Spleen (tissue), 11 donors: ENCODE measurements around the gene WDR33. TPM values are rescaled to one million over a fixed set of nuclear protein-coding genes. Genes with fewer than 3 reads are reported as not detected.

Experiments used
- DNase-seq: peaks from one replicate; pipeline ENCODE4 v3.0.0-alpha.2; 2020
- H3K27ac ChIP-seq, 8 donors: fragments of 200-600 bp; sonication (generic) in 7 of 8; 1 replicate in 4 of 8; 2 replicates in 4 of 8; pipeline versions ENCODE4 v1.5.0 to v1.8.0; 2016 to 2021; ENCODE audit warnings: inconsistent platforms in 4 of 8, mild to moderate bottlenecking in 4 of 8, moderate library complexity in 1 of 8
- H3K27me3 ChIP-seq, 7 donors: fragments of 200-600 bp; sonication (generic) in 6 of 7; replicated peaks in 1 of 7; 1 replicate in 4 of 7; 2 replicates in 3 of 7; pipeline versions ENCODE4 v1.5.0 to v1.8.0; 2016 to 2021; ENCODE audit warnings: inconsistent platforms in 3 of 7, mild to moderate bottlenecking in 1 of 7
- H3K36me3 ChIP-seq, 6 donors: fragments of 200-600 bp; sonication (generic) in 5 of 6; 1 replicate in 4 of 6; 2 replicates in 2 of 6; pipeline versions ENCODE4 v1.5.0 to v1.8.0; 2016 to 2021; ENCODE audit warnings: inconsistent platforms in 2 of 6
- H3K4me1 ChIP-seq, 6 donors: fragments of 200-600 bp; sonication (generic) in 5 of 6; 1 replicate in 3 of 6; 2 replicates in 3 of 6; pipeline versions ENCODE4 v1.5.0 to v1.8.0; 2016 to 2021; ENCODE audit warnings: inconsistent platforms in 3 of 6
- H3K4me3 ChIP-seq, 8 donors: fragments of 200-600 bp; sonication (generic) in 7 of 8; 1 replicate in 4 of 8; 2 replicates in 4 of 8; pipeline versions ENCODE4 v1.5.0 to v1.8.0; 2016 to 2021; ENCODE audit warnings: inconsistent platforms in 4 of 8, mild to moderate bottlenecking in 4 of 8, moderate library complexity in 2 of 8
- H3K9me3 ChIP-seq, 8 donors: fragments of 200-600 bp; sonication (generic) in 7 of 8; 1 replicate in 4 of 8; 2 replicates in 4 of 8; pipeline versions ENCODE4 v1.5.0 to v1.8.0; 2016 to 2021; ENCODE audit warnings: inconsistent platforms in 4 of 8
- POLR2A ChIP-seq, 3 donors: fragments of 450-650 bp; IDR thresholded peaks; one replicate each; pipeline ENCODE4 v1.5.1; 2017; ENCODE audit warnings: antibody characterized with exemption in 3 of 3, mild to moderate bottlenecking in 1 of 3
- POLR2AphosphoS5 ChIP-seq, 3 donors: sonication (generic); formaldehyde crosslinking; IDR thresholded peaks; one replicate each; pipeline ENCODE4 v1.5.1; 2017; ENCODE audit warnings: antibody characterized with exemption in 3 of 3
- WGBS, 5 donors: extraction: QIAGEN DNeasy Blood & Tissue Kit in 3 of 5; methylation state at CpG; one replicate each; pipeline versions ENCODE4 v1.1.5 to v1.1.7; 2013 to 2018; 5-methylcytosine and 5-hydroxymethylcytosine counted together
- intact Hi-C: fragments of 100-400 bp; cut with DNase I; formaldehyde crosslinking; loops from one replicate; pipeline ENCODE4 v1.15.0; 2023; ENCODE audit warnings: low total_unique reads
- polyA plus RNA-seq, 3 donors: library from polyadenylated mRNA; stranded (reverse); fragments of 200-250 nt; gene quantifications; one replicate each; pipeline ENCODE4 v1.2.1, GENCODE V29; 2013
- small RNA-seq, 4 donors: library from RNA; depleted of rRNA; stranded (forward); fragments of <200 nt; gene quantifications; one replicate each; pipeline ENCODE3, GENCODE V24; 2016
- total RNA-seq, 7 donors: library from RNA; depleted of rRNA in 3 of 7; stranded (reverse); fragments of >200 nt in 3 of 7; fragmentation: NEBNext Ultra II Directional in 4 of 7; extraction: Animal tissue kit (Norgen Biotek cat#: 25700) in 4 of 7; gene quantifications; one replicate each; pipeline versions ENCODE4 v1.1.0 to v1.2.1, GENCODE V29; 2016 to 2021
- TF ChIP-seq, protein P1 (sequence below), 11 experiments: fragments of 200-600 bp in 7 of 11; fragments of 450-650 bp in 4 of 11; sonication (generic) in 4 of 11; IDR thresholded peaks in 8 of 11; conservative IDR thresholded peaks in 3 of 11; 1 replicate in 7 of 11; 2 replicates in 4 of 11; pipeline versions ENCODE4 v1.4.0 to v1.8.0; 2016 to 2021; ENCODE audit warnings: antibody characterized with exemption in 11 of 11, inconsistent platforms in 4 of 11, mild to moderate bottlenecking in 1 of 11
- donor health status: healthy with polysubstance abuse.
- donor health status: DM: no; HTN: no; CAD: no; lungs with moderate emphysema.
- donor health status: DM: no; HTN: no; CAD: no.
- donor health status: Bipolar disorder and iron deficiency.
- donor health status: healthy.
- donor health status: DM: no; HTN: no; CAD: no.
- donor health status: DM: yes; HTN: yes; CAD: no.

Gene WDR33
- total and polyA plus RNA-seq, 10 donors, result 15.4 to 85.3 (median 63.1) TPM

GRCh38 chr2:127653421-127654083, 157.4 kb downstream of the WDR33 start:
- Histone ChIP-seq H3K9me3 (no peaks in the 10 kb centered on the region), H3K27me3 (no peaks in the 10 kb centered on the region), H3K4me1 (peaks cover 14 to 95% (median 68%) of the 10 kb centered on the region in 6 donors), H3K36me3 (peaks cover 0 to 65% (median 0%) of the 10 kb centered on the region in 6 donors), H3K4me3 (no peak overlapping the region), H3K27ac (peak overlapping the region in 4 of 8 donors; percentile 39 to 87 (median 58))
- intact Hi-C loops, result no loop called here
- no peak for DNase-seq
- 77 to 82% (median 80%) methylated on average over 15 to 16 of the region's 16 CpGs for WGBS, 5 donors
- TF ChIP-seq POLR2A (IDR thresholded peaks at IDR 0.05) (no peak), POLR2AphosphoS5 (IDR thresholded peaks at IDR 0.05) (no peak)
- TF ChIP-seq, protein P1, sequence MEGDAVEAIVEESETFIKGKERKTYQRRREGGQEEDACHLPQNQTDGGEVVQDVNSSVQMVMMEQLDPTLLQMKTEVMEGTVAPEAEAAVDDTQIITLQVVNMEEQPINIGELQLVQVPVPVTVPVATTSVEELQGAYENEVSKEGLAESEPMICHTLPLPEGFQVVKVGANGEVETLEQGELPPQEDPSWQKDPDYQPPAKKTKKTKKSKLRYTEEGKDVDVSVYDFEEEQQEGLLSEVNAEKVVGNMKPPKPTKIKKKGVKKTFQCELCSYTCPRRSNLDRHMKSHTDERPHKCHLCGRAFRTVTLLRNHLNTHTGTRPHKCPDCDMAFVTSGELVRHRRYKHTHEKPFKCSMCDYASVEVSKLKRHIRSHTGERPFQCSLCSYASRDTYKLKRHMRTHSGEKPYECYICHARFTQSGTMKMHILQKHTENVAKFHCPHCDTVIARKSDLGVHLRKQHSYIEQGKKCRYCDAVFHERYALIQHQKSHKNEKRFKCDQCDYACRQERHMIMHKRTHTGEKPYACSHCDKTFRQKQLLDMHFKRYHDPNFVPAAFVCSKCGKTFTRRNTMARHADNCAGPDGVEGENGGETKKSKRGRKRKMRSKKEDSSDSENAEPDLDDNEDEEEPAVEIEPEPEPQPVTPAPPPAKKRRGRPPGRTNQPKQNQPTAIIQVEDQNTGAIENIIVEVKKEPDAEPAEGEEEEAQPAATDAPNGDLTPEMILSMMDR (IDR thresholded peaks at IDR 0.05 in 8 of 11, conservative IDR thresholded peaks at IDR 0.05 in 3 of 11), result no peak

DNA sequence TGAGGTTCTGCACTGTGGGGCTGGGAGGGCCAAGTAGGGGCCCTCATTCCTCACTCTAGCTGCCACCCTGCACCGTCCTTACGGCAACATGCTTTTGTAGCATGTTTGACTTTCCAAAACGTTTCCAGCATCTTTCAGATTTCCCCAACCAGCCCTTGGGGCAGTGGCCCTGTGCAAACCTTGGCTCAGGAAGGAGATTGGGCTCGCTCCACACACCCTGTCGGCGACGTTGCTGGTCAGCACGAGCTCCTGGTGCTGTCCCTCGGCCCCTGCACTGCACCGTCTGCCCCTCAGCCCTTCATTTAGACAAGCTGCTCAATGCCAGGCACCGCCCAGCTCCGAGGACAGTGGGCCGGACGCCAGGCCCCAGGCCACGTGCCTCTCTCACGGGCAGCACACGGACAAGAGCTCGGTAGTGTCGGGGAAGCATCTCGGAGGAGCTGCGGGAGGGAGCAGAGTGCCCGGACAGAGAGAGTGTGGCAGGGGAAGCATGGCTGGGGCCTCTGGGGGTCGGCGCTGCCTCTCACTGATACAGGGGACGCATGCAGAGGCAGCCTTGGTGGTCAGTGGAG, 158.1 kb downstream of the WDR33 start:
- intact Hi-C loops, result no loop called here
- H3K27me3 ChIP-seq, result no peaks in the 10 kb centered on the region
- TF ChIP-seq POLR2AphosphoS5 (IDR thresholded peaks at IDR 0.05), result peak in 2 of 3 donors; percentile 46 to 56
- no peak for TF ChIP-seq POLR2A (IDR thresholded peaks at IDR 0.05)
- DNase-seq, result peak; percentile 76
- no peaks in the 10 kb centered on the region for H3K9me3 ChIP-seq
- peaks cover 18 to 95% (median 71%) of the 10 kb centered on the region in 6 donors for H3K4me1 ChIP-seq
- H3K4me3 ChIP-seq, result no peak overlapping the region
- H3K36me3 ChIP-seq, result peaks cover 0 to 62% (median 0%) of the 10 kb centered on the region in 6 donors
- WGBS, 5 donors, result 70 to 81% (median 75%) methylated on average over 25 of the region's 25 CpGs
- peak overlapping the region in 6 of 8 donors; percentile 0 to 87 (median 44) for H3K27ac ChIP-seq

GRCh38 chr2:127651971-127652550, 158.9 kb downstream of the WDR33 start:
- 66 to 79% (median 71%) methylated on average over 13 to 14 of the region's 14 CpGs for WGBS, 5 donors
- Histone ChIP-seq H3K4me1 (peaks cover 20 to 95% (median 71%) of the 10 kb centered on the region in 6 donors), H3K4me3 (no peak overlapping the region), H3K27ac (peak overlapping the region in 6 of 8 donors; percentile 0 to 87 (median 44)), H3K27me3 (no peaks in the 10 kb centered on the region), H3K36me3 (peaks cover 0 to 54% (median 0%) of the 10 kb centered on the region in 6 donors), H3K9me3 (no peaks in the 10 kb centered on the region)
- intact Hi-C loops, result no loop called here
- DNase-seq, result peak; percentile 76
- peak in 2 of 3 donors; percentile 21 to 39 for TF ChIP-seq POLR2AphosphoS5 (IDR thresholded peaks at IDR 0.05)
- TF ChIP-seq, protein P1 (IDR thresholded peaks at IDR 0.05 in 8 of 11, conservative IDR thresholded peaks at IDR 0.05 in 3 of 11), result no peak

DNA sequence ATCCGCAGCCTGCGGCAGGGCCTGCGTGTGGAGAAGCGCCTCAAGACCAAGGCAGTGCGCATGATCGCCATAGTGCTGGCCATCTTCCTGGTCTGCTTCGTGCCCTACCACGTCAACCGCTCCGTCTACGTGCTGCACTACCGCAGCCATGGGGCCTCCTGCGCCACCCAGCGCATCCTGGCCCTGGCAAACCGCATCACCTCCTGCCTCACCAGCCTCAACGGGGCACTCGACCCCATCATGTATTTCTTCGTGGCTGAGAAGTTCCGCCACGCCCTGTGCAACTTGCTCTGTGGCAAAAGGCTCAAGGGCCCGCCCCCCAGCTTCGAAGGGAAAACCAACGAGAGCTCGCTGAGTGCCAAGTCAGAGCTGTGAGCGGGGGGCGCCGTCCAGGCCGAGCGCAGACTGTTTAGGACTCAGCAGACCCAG, 159.6 kb downstream of the WDR33 start:
- TF ChIP-seq POLR2A (IDR thresholded peaks at IDR 0.05) (no peak), POLR2AphosphoS5 (IDR thresholded peaks at IDR 0.05) (peak in 2 of 3 donors; percentile 3 to 35)
- intact Hi-C loops, result no loop called here
- Histone ChIP-seq H3K36me3 (peaks cover 0 to 51% (median 0%) of the 10 kb centered on the region in 6 donors), H3K4me1 (peaks cover 21 to 95% (median 71%) of the 10 kb centered on the region in 6 donors), H3K9me3 (no peaks in the 10 kb centered on the region), H3K27ac (peak overlapping the region in 4 of 8 donors; percentile 5 to 87 (median 54)), H3K27me3 (no peaks in the 10 kb centered on the region), H3K4me3 (no peak overlapping the region)
- DNase-seq, result peak; percentile 77
- 91 to 94% (median 93%) methylated on average over 28 to 29 of the region's 29 CpGs for WGBS, 5 donors

Small RNA genes within 50 kb of the gene (small RNA-seq; reads per million reads assigned to genes)
- gene RF00017 (0 reads per million in 4 donors), gene RF00019 (0 reads per million in 4 donors), gene RNU6-395P (0 reads per million in 4 donors), gene RNY4P7 (0.21 to 0.45 (median 0.41) reads per million in 4 donors)

Other genes with a start within 250 kb of the WDR33 start
- under 1 TPM in 3 of 7 donors, not detected in 4; 0.22 to 0.79 (median 0.23) TPM for gene GPR17, start 165.0 kb downstream of the WDR33 start, total RNA-seq
- gene GPR17, start 165.0 kb downstream of the WDR33 start, polyA plus RNA-seq, result 1 to 10 TPM in 1 of 3 donors, under 1 TPM in 2; 0.09 to 1.9 (median 0.26) TPM
- 100 to 1,000 TPM in 3 of 7 donors, 10 to 100 TPM in 4; 62.5 to 190 (median 76.3) TPM for gene LIMS2, start 135.6 kb downstream of the WDR33 start, total RNA-seq
- gene LIMS2, start 135.6 kb downstream of the WDR33 start, polyA plus RNA-seq, result 100 to 1,000 TPM in 2 of 3 donors, 10 to 100 TPM in 1; 76.1 to 437 (median 328) TPM
- 10 to 100 TPM in 3 of 7 donors, 1 to 10 TPM in 4; 3.7 to 13.2 (median 9.6) TPM for gene SFT2D3, start 109.7 kb downstream of the WDR33 start, total RNA-seq
- 1 to 10 TPM; 8.3 to 9.0 (median 8.8) TPM for gene SFT2D3, start 109.7 kb downstream of the WDR33 start, polyA plus RNA-seq
- gene POLR2D, start 47.0 kb upstream of the WDR33 start, total RNA-seq, result 10 to 100 TPM; 16.1 to 29.8 (median 25.6) TPM
- 10 to 100 TPM; 11.4 to 16.0 (median 13.4) TPM for gene POLR2D, start 47.0 kb upstream of the WDR33 start, polyA plus RNA-seq
- gene AMMECR1L, start 74.8 kb upstream of the WDR33 start, total RNA-seq, result 10 to 100 TPM; 12.9 to 17.2 (median 15.0) TPM
- gene AMMECR1L, start 74.8 kb upstream of the WDR33 start, polyA plus RNA-seq, result 1 to 10 TPM; 4.8 to 8.3 (median 7.7) TPM
- 10 to 100 TPM; 13.2 to 23.5 (median 17.8) TPM for gene SAP130, start 216.9 kb upstream of the WDR33 start, total RNA-seq
- 1 to 10 TPM; 3.6 to 5.7 (median 5.1) TPM for gene SAP130, start 216.9 kb upstream of the WDR33 start, polyA plus RNA-seq